GM23248 (cell line): ENCODE measurements around the gene DNMT3L. TPM values are rescaled to one million over a fixed set of nuclear protein-coding genes. Genes with fewer than 3 reads are reported as not detected.

ENCODE experiments used
- DNase-seq: peaks from one replicate; pipeline ENCODE4 v3.0.0-alpha.2; 2015
- H2AFZ ChIP-seq: fragments of 200-600 bp; sonication (generic); 2 replicates; pipeline ENCODE4 v1.6.1; 2016; ENCODE audit warnings: antibody characterized with exemption
- H3F3A ChIP-seq: fragments of 200-600 bp; sonication (generic); 2 replicates; pipeline ENCODE4 v1.6.1; 2016; ENCODE audit warnings: mild to moderate bottlenecking, antibody characterized with exemption, mixed run types; ENCODE audit not compliant: insufficient read depth
- H3K27ac ChIP-seq: fragments of 200-600 bp; sonication (generic); 2 replicates; pipeline ENCODE4 v1.5.1; 2016; ENCODE audit warnings: mild to moderate bottlenecking
- H3K27me3 ChIP-seq: fragments of 200-600 bp; sonication (generic); replicated peaks from 2 replicates; pipeline ENCODE4 v1.6.1; 2016; ENCODE audit warnings: mild to moderate bottlenecking; ENCODE audit not compliant: insufficient read depth
- H3K36me3 ChIP-seq: fragments of 200-600 bp; sonication (generic); 2 replicates; pipeline ENCODE4 v1.6.1; 2016; ENCODE audit warnings: low read depth, mild to moderate bottlenecking
- H3K4me1 ChIP-seq: fragments of 200-600 bp; sonication (generic); 2 replicates; pipeline ENCODE4 v1.6.1; 2016; ENCODE audit warnings: mild to moderate bottlenecking; ENCODE audit not compliant: insufficient read depth
- H3K4me2 ChIP-seq: fragments of 200-600 bp; sonication (generic); one replicate; pipeline ENCODE4 v1.6.1; 2016; ENCODE audit warnings: mild to moderate bottlenecking; ENCODE audit not compliant: unreplicated experiment
- H3K4me3 ChIP-seq: fragments of 200-600 bp; sonication (generic); 2 replicates; pipeline ENCODE4 v1.5.1; 2016; ENCODE audit warnings: mild to moderate bottlenecking
- H3K79me2 ChIP-seq: fragments of 200-600 bp; sonication (generic); 2 replicates; pipeline ENCODE4 v1.6.1; 2016; ENCODE audit warnings: mild to moderate bottlenecking; ENCODE audit not compliant: insufficient read depth
- H3K9ac ChIP-seq: fragments of 200-600 bp; sonication (generic); 2 replicates; pipeline ENCODE4 v1.6.1; 2016; ENCODE audit warnings: mild to moderate bottlenecking
- H3K9me2 ChIP-seq: fragments of 200-600 bp; sonication (generic); 2 replicates; pipeline ENCODE4 v1.6.1; 2016; ENCODE audit warnings: mixed run types, mild to moderate bottlenecking, moderate library complexity; ENCODE audit not compliant: insufficient read depth
- H3K9me3 ChIP-seq: fragments of 200-600 bp; sonication (generic); one replicate; pipeline ENCODE4 v1.6.1; 2017; ENCODE audit warnings: low read depth
- H4K20me1 ChIP-seq: fragments of 200-600 bp; sonication (generic); 2 replicates; pipeline ENCODE4 v1.6.0; 2016; ENCODE audit not compliant: insufficient read depth
- EZH2 ChIP-seq: fragments of 200-600 bp; sonication (generic); IDR thresholded peaks from 2 replicates; pipeline ENCODE4 v1.6.1; 2018; ENCODE audit warnings: antibody characterized with exemption, mild to moderate bottlenecking; ENCODE audit not compliant: insufficient read depth, poor library complexity, severe bottlenecking
- EZH2phosphoT487 ChIP-seq: fragments of 200-600 bp; sonication (generic); IDR thresholded peaks from 2 replicates; pipeline ENCODE4 v1.6.1; 2018; ENCODE audit warnings: antibody characterized with exemption, moderate library complexity, mild to moderate bottlenecking, low read depth; ENCODE audit not compliant: insufficient read depth
- WGBS, 2 experiments: methylation state at CpG; one replicate each; pipeline ENCODE4 v1.1.6; 2015 to 2017; ENCODE audit warnings: low lambda C conversion rate in 2 of 2, low coverage in 1 of 2; ENCODE audit errors: missing lambda C conversion rate in 2 of 2; 5-methylcytosine and 5-hydroxymethylcytosine counted together
- in situ Hi-C: fragments of 300-500 bp; cut with MboI; formaldehyde crosslinking; loops from 2 replicates; pipeline ENCODE4 v1.15.0; 2020
- polyA plus RNA-seq: library from polyadenylated mRNA; unstranded; fragments of >200 nt; fragmentation: Nextera tagmentation; extraction: Ambion mirVana; gene quantifications from 2 replicates; pipeline ENCODE4 v1.2.1, GENCODE V29; 2016
- total RNA-seq: library from RNA; depleted of rRNA; stranded (reverse); fragments of >200 nt; shearing (Covaris generic); gene quantifications from 2 replicates; pipeline ENCODE4 v1.2.3, GENCODE V29; 2014; rRNA removed

Gene DNMT3L
- total RNA-seq (not detected in 2 replicates), polyA plus RNA-seq (not detected in 2 replicates)

DNA sequence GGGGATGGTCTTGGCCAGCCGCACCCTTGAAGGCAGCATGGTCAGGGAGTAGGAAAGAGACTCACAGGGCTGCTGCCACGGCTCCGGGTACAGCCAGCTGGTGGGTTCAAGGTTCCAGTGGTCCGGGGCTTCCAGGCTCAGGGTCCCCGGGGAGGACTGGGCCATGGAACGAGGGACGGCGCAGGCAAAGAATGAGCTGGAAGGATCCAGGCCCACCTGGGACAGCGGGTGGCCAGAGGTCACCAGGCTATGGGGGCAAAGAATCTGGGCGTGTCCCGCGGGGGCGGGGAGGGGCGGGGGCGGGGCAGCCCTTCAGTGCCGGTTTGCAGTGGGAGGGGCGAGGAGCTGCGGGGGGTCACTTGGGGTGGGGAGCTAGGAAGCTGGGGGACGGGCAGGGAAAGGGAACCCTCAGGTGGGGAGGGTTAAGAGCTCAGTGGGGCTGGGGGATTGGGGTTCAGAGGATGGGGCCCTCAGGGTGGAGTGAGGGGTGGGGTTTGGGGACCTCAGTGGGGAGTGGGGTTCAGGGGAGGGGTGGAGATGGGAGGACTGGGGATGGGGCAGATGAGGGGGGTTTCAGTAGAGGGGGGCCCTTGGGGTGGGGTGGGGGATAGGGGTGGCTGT is at the start of gene DNMT3L:
Gene DNMT3L (minus strand): TSS at position 223 of the 621 bp plus-strand sequence. CDS start 638 bp downstream, outside the sequence.
- no peaks in the 10 kb centered on the region for H3F3A ChIP-seq
- DNase-seq: no peak
- TF ChIP-seq EZH2phosphoT487 (no peak), EZH2 (no peak)
- no peak within 1 kb of the TSS for H3K9ac ChIP-seq
- no peak within 1 kb of the TSS for H3K4me2 ChIP-seq
- no peak within 1 kb of the TSS for H2AFZ ChIP-seq
- peaks cover 7% of the 10 kb centered on the region; the same call in 1 of the 2 replicates for H3K27me3 ChIP-seq
- H3K27ac ChIP-seq: no peak within 1 kb of the TSS
- H3K79me2 ChIP-seq: no peaks in the 10 kb centered on the region
- H3K9me2 ChIP-seq: no peaks in the 10 kb centered on the region
- 51 to 83% methylated on average over 5 to 19 of the region's 19 CpGs for whole genome bisulfite sequencing, 2 experiments
- no peaks in the 10 kb centered on the region for H4K20me1 ChIP-seq
- no peaks in the 10 kb centered on the region for H3K9me3 ChIP-seq
- no peaks in the 10 kb centered on the region for H3K36me3 ChIP-seq
- no peaks in the 10 kb centered on the region for H3K4me1 ChIP-seq
- no peak within 1 kb of the TSS for H3K4me3 ChIP-seq
- in situ Hi-C loops: no loop called here

DNA sequence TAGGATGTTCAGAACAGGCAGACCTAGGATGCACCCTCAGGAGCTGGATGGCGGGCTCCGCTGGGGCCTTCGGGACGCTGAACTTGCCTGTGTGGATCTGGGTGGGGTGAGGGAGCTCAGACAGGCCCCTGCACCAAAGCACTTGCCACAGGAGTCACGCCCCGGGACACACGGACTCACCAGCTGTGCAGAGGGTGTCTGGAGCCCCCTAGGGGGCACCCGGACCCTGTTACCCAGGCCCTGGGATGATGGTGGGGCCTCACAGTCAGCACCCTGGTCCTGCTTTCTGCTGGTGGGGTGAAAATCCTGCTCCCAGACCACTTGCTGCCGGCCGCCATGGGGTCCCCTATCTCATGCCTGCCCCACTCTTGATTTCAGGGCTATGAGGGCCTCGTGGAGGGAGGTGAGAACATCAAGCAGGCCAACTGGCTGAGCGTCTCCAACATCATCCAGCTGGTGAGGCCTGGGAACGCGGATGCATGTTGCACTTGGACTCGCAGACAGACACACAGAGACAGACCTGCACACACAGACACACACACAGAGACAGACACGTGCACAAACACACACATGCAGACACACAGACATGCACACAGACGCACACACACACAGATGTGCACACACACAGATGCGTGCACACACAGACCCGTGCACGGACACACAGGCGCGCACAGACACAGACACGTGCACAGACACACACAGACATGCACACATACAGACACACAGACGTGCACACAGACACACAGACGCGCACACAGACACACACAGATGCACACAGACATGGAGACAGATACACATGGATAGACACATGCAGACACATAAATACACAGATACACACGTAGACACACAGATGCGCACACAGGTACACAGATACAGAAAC is 49.2 kb upstream of the DNMT3L start:
- Histone ChIP-seq H3K9ac (no peak overlapping the region), H3K9me3 (no peaks in the 10 kb centered on the region), H4K20me1 (no peaks in the 10 kb centered on the region), H2AFZ (no peak overlapping the region), H3F3A (no peaks in the 10 kb centered on the region), H3K36me3 (no peaks in the 10 kb centered on the region), H3K4me1 (no peaks in the 10 kb centered on the region), H3K4me2 (no peak overlapping the region), H3K9me2 (no peaks in the 10 kb centered on the region), H3K27me3 (no peaks in the 10 kb centered on the region), H3K4me3 (no peak overlapping the region), H3K79me2 (peaks cover 21% of the 10 kb centered on the region), H3K27ac (no peak overlapping the region)
- WGBS, 2 experiments: 95 to 97% methylated on average over 28 of the region's 28 CpGs
- TF ChIP-seq EZH2phosphoT487: no peak
- no peak for TF ChIP-seq EZH2
- no peak for DNase-seq
- in situ Hi-C loops: no loop called here

DNA sequence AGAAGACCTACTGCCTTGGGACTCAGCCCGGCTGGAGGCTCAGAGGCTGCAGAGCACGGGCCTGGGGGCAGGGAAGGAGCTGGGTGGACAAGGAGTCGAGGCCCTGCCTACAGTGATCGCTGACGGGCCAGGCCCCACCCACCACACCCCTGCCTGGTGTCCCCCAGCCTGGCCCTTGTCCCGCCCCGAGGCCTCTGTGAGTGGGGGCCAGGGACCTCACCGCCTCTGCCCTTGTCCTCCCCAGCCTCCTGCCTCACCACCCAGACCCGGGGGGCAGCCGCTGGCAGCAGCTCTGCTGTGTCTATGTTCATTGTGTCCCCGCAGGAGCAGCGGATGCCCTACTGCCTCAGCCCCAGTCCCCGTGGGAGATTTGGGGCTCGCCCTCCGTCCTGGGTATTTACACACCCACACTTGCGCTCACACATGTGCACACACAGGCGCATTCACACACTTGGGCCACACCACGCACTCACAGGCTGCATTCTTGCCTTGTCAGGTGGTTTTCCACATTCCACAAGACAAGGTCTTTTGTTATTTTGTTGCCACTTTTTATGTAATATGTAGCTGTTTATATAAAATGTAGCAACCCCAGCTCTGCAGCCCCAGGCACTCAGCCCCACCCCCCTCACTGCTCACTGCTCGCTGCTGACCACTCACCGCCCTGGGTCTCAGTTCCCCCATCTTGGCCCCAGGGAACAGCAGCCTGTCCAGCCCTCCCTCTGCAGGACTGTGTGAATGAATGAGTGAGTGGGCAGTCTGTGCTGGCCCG is 45.4 kb upstream of the DNMT3L start:
- Histone ChIP-seq H3K4me3 (no peak overlapping the region), H3K9me3 (no peaks in the 10 kb centered on the region), H3K9me2 (no peaks in the 10 kb centered on the region), H3K36me3 (no peaks in the 10 kb centered on the region), H3K79me2 (peaks cover 59% of the 10 kb centered on the region), H4K20me1 (no peaks in the 10 kb centered on the region), H3K4me1 (no peaks in the 10 kb centered on the region), H3F3A (no peaks in the 10 kb centered on the region), H3K9ac (no peak overlapping the region), H3K27ac (no peak overlapping the region), H2AFZ (no peak overlapping the region), H3K4me2 (no peak overlapping the region), H3K27me3 (no peaks in the 10 kb centered on the region)
- no peak for TF ChIP-seq EZH2phosphoT487
- no peak for TF ChIP-seq EZH2
- DNase-seq: no peak
- 93 to 97% methylated on average over 12 to 21 of the region's 21 CpGs for WGBS, 2 experiments
- in situ Hi-C loops: no loop called here

DNA sequence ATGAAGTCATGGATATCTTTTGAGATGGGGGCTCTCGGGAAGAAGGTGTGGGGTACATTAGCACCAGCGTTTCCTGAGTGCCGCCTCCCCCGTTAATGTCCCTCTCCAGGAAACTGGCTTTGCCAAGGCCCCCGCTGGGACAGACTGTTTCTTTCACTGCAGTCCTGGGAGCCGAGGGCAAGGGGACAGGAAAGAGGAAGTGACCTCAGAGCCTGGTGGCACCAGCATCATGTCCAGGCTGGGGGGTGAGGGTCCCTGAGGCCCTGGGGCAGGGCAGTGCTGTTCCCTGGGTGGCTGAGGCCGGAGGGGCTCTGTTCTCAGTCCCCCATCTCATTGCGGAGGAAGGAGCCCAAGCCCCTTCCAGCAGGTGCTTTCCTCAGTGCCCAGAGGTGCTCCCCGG is 44.0 kb upstream of the DNMT3L start:
- Histone ChIP-seq H3K9me2 (no peaks in the 10 kb centered on the region), H3K27me3 (no peaks in the 10 kb centered on the region), H3K36me3 (no peaks in the 10 kb centered on the region), H3F3A (no peaks in the 10 kb centered on the region), H3K9me3 (no peaks in the 10 kb centered on the region), H4K20me1 (no peaks in the 10 kb centered on the region), H3K9ac (no peak overlapping the region), H3K79me2 (peaks cover 73% of the 10 kb centered on the region), H3K4me2 (no peak overlapping the region), H3K27ac (no peak overlapping the region), H3K4me3 (no peak overlapping the region), H3K4me1 (peaks cover 8% of the 10 kb centered on the region; the same call in 1 of the 2 replicates), H2AFZ (no peak overlapping the region)
- in situ Hi-C loops: no loop called here
- no peak for TF ChIP-seq EZH2
- no peak for TF ChIP-seq EZH2phosphoT487
- DNase-seq: no peak
- 79 to 80% methylated on average over 9 of the region's 9 CpGs for WGBS, 2 experiments
